HG02981 (cell line): Measurements from ENCODE around the gene TMC1.

Experiments
- ATAC-seq: cut with Tn5 transposase; IDR thresholded peaks from one replicate; pipeline ENCODE4 v1.9.1; 2021; ENCODE audit warnings: mild to moderate bottlenecking, moderate library complexity; ENCODE audit not compliant: unreplicated experiment

Gene TMC1

GRCh38 chr9:72665421-72665820, 144.0 kb downstream of the TMC1 start:
- ATAC-seq = no peak

DNA sequence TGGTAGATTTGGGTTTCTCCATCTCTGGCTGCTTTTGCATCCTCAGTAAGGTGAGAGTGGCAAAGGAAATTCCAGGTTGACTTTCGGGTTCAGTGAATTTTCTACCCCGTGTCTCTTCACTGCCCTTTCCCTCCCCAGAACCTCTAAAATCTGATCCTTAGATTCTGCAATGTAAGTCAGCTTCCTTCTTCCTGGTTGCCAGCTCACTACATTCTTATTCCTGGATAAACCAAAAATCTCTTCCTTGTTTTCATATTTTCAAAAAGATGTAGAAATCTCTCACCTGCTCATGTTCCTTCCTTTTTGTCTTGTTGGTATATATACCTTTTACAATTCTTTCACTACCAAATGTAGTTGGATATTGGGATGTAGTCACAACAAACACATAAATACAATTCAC, 145.8 kb downstream of the TMC1 start:
- ATAC-seq = no peak

DNA sequence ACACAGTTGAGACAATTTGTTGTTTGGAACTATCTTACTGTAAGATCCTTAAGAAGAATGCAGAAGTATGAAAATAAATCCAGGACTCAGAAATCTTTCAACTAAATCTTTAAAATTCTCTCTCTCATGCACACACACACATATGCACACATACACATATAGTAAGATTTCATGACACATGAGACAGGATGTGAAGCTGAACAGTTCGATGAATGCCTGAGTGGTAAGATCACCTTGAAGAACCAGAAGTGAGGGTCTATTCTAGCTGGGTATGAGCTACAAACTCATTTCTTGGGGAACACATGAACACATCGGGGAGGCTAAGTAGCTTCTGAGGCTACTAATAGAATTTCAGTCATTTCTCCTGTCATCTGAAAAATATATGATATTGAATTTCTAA, 153.6 kb downstream of the TMC1 start:
- ATAC-seq = no peak

DNA sequence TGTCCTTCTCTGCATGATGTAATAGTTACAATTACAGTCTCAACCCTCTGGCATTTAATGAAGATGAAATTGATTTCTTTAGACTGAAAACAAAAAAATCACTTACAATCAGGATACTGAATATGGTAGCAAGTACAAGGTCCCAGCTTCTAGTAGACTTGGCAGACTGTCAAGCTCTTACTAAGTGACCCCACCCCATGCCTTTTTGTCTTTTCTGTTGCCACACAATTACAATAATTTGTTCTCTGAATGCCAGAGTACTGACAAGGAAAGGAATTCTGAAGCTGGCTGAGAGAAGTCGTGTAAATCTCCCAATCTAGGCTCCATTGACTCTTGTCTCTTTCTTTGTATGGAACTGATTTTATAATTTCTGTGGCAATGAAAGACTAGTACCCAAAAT, 154.2 kb downstream of the TMC1 start:
- no peak for ATAC-seq

- no peak for ATAC-seq
Measured at GRCh38 chr9:72680593-72681282, 159.3 kb downstream of the TMC1 start.

DNA sequence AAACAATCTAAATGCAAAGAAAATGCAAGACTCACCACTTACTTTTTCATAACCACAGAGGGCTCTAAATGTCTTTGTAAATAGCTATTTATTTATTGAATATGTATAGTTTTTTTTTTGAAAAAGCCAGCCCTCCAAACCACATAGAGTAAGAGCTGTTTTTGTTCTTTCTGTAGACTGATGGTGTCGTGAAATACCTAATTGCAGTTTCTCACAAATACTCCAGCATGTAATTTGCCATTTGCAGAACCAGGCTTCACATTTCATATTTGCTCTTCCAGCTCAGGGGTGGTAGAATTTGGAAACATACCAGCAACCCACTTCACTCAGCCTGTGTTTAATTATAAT, 159.8 kb downstream of the TMC1 start:
- no peak for ATAC-seq

DNA sequence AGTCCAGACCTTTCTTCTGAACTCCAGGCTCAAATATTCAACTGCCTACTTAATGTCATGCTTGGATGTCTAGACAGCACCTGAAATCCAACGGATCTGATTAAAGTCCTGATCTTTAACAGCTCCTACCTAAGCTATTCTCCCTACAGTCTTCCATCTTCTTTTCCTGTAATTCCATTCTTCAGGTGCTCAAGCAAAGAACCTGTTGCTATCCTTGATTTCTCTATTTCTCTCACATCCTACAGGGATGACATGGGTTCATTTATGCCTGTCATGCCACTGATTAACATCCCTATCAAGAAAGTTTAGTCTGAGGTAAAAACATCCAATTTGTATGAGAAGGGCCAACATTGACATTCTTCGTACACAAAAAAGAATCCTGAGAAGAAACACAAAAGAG, 163.2 kb downstream of the TMC1 start:
- no peak for ATAC-seq

- no peak for ATAC-seq
Measured at GRCh38 chr9:72685911-72686310, 164.5 kb downstream of the TMC1 start.

DNA sequence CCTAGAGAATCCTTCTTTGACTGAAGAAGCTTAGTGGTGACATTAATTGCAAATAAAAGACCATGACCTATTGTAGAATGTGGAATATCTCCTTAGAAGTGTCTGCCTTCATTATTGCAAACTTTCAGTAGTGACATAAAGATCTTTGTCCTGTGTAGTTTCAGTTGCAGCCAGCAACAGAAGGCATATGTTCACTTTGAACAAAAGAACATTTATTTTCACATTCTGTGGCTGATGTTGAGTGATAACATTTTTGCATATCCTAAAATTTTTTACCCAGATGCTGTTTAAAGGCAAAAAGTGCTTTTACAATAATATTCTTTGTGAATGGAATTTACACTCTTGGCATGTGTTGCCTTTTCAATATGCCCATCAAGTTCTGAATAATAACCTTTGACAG, 165.9 kb downstream of the TMC1 start:
- no peak for ATAC-seq

- ATAC-seq = no peak
Measured at GRCh38 chr9:72691671-72692070, 170.3 kb downstream of the TMC1 start.

DNA sequence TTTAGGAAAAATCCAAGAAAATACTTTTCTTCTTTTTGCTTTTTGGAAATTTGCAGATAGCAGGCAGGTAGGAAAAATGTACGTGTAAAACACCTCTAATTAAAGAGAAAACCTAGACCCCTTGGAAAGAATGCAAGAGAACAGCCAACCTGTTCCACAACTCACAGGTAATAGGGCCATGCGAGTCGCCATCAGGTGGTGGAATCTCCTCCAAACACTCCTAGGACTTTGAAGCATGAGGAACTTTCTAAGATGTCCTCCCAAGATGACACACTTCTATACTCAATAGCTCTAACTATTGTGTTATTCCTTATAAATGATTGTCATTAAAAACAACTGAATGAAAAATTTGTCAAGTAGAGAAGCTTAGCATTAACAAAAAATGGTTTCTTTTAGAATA, 174.0 kb downstream of the TMC1 start:
- ATAC-seq = no peak

DNA sequence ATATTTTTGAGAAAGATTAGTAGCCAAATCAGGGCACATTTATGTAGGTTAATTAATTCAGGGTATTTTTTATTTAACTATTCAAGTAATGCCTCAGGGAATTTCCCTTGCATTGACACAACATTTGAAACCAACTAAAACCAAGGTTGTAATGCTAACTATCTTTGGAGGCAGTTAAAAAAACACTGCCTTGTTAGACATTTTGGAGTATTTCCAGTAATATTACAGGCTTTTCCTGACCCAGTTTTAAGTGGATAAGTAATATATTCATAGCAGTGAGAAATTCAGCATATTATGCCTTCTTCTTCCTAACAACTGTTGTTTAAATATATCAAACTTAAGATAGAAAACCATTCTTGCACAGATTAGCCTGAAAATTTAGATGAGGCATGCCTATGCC, 175.1 kb downstream of the TMC1 start:
- no peak for ATAC-seq

GRCh38 chr9:72701510-72701909, 180.1 kb downstream of the TMC1 start:
- no peak for ATAC-seq

GRCh38 chr9:72703574-72703973, 182.2 kb downstream of the TMC1 start:
- ATAC-seq = no peak

DNA sequence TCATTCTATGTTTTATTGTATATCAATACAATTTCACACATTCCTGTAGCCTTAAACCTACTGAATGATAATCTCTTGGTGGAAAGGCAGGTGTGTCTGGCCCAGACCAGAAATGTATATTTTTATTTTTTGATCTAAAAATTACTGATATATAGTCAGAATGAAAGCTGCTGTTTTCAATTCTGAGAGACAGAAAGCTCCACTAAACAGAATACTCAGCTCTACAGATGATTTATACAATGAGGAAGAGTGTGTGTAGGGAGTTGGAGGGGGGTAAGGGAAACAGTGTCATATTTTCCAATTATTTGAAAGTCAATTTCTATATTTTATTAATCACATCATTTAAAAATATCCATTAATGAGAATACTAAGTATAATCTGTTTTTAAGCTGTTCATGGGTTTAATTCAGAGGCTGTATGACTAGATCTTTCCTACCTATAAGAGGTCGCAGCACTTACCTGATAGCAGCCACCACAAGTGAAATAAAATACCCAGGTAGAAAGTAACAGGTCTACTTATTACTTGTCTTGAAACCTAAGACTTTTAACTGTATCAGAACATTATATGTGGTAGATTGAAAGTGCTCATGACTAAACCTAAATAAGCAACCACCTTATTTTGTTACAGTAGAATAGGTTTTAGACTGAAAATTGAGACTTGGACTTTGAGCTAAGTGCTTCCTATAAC, 183.4 kb downstream of the TMC1 start:
- ATAC-seq = no peak

DNA sequence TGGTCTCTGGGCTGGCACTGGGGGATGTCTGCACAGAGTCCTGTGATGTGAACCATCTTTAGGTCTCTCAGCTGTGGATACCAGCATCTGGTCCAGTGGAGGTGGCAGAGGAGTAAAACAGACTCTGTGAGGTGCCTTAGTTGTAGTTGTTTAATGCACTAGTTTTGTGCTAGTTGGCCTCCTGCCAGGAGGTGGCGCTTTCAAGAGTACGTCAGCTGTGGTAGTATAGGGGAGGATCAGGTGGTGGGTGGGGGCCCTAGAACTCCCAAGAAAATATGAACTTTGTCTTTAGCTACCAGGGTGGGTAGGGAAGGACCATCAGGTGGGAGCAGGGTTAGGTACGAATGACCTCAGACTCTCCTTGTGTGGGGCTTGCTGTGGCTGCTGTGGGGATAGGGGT, 197.1 kb downstream of the TMC1 start:
- ATAC-seq = no peak

DNA sequence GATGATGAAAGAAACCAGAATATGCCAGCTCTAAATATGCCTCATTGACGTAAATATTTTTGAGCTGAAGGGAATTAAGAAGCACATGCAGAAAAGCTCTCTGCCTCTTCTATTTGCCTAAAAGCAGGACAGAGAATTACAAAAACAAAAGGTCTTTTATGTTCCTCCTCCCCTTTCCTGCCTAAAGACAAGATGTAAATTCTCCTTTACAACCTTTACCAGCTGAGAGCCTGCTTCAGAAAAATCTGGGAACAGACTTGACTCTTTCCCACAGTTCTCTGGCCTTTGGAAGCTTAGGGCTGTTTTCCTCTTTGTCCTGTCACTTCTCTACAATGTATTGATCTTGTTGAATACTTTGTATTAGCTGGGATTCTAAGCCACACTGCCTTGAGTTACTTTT, 199.7 kb downstream of the TMC1 start:
- no peak for ATAC-seq

GRCh38 chr9:72726947-72727346, 205.5 kb downstream of the TMC1 start:
- ATAC-seq = no peak

- no peak for ATAC-seq
Measured at GRCh38 chr9:72728031-72728770, 206.8 kb downstream of the TMC1 start.

DNA sequence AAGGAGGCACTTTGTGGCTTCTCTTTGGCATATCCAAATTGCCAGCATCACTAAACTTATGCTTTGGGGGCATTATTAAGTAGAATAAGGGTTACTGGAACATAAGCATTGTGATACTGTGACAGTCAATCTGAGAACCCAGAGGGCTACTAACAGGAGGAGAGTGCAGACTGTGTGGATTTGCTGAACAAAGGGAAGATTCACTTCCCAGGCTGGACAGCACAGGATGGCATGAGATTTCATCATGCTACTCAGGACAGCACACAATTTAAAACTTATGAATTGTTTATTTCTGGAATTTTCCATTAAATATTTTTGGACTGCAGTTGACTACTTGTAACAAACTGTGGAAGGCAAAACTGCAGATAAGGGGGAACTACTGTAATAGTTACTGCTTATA, 212.5 kb downstream of the TMC1 start:
- ATAC-seq = no peak

DNA sequence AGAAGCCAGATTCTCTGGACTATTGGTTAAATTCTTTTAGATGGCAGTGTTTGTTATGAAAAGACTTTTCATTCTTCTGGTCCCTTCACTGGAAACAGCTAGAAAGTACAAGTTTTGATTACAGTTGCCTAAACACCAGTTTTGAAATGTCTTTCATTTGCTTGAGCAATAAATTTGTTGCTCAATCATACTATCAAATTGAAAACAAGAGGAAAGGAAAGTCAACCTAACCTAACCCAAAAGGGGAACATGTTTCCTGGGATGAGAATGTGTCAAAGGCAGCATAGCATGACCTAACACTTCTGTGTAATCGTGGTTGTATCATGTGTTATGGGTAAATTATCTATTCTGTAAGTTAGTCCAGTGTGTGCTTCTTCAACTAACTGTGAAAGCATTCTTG, 213.2 kb downstream of the TMC1 start:
- ATAC-seq = no peak

- no peak for ATAC-seq
Measured at GRCh38 chr9:72743836-72744235, 222.4 kb downstream of the TMC1 start.
